GM23338 (cell line): ENCODE data around the gene GPATCH1. TPM values are rescaled to one million over a fixed set of nuclear protein-coding genes. Genes with fewer than 3 reads are reported as not detected.

Experiments
- ATAC-seq: fragments of 200-7000 bp; cut with Tn5 transposase; 3 replicates; pipeline ENCODE4 v1.9.1; 2020
- DNase-seq: peaks from one replicate; pipeline ENCODE4 v3.0.0-alpha.2; 2015; ENCODE audit warnings: low spot score
- H2AFZ ChIP-seq: fragments of 200-600 bp; sonication (generic); 2 replicates; pipeline ENCODE4 v1.8.0; 2016; ENCODE audit warnings: antibody characterized with exemption, mild to moderate bottlenecking, moderate library complexity
- H3F3A ChIP-seq: fragments of 200-600 bp; sonication (generic); replicated peaks from 2 replicates; pipeline ENCODE4 v1.8.0; 2017; ENCODE audit warnings: antibody characterized with exemption, mixed run types, low read depth
- H3K27ac ChIP-seq: fragments of 200-600 bp; sonication (generic); 2 replicates; pipeline ENCODE4 v1.6.1; 2016; ENCODE audit warnings: low read depth
- H3K27me3 ChIP-seq: fragments of 200-600 bp; sonication (generic); 2 replicates; pipeline ENCODE4 v1.8.0; 2016; ENCODE audit warnings: mild to moderate bottlenecking, mixed run types, moderate library complexity; ENCODE audit not compliant: insufficient read depth
- H3K36me3 ChIP-seq: fragments of 200-600 bp; sonication (generic); 2 replicates; pipeline ENCODE4 v1.8.0; 2016; ENCODE audit warnings: mild to moderate bottlenecking; ENCODE audit not compliant: insufficient read depth
- H3K4me1 ChIP-seq: fragments of 200-600 bp; sonication (generic); 2 replicates; pipeline ENCODE4 v1.8.0; 2016; ENCODE audit warnings: mild to moderate bottlenecking, moderate library complexity; ENCODE audit not compliant: insufficient read depth
- H3K4me2 ChIP-seq: fragments of 200-600 bp; sonication (generic); 2 replicates; pipeline ENCODE4 v1.7.1; 2017; ENCODE audit warnings: mixed run types
- H3K4me3 ChIP-seq: fragments of 200-600 bp; sonication (generic); 2 replicates; pipeline ENCODE4 v1.6.1; 2016; ENCODE audit warnings: mixed run types
- H3K79me2 ChIP-seq: fragments of 200-600 bp; sonication (generic); replicated peaks from 2 replicates; pipeline ENCODE4 v1.8.0; 2017; ENCODE audit warnings: mild to moderate bottlenecking; ENCODE audit not compliant: insufficient read depth
- H3K9me2 ChIP-seq: fragments of 200-600 bp; sonication (generic); 2 replicates; pipeline ENCODE4 v1.8.0; 2017; ENCODE audit not compliant: insufficient read depth
- H4K20me1 ChIP-seq: fragments of 200-600 bp; sonication (generic); replicated peaks from 2 replicates; pipeline ENCODE4 v1.8.0; 2017; ENCODE audit warnings: mild to moderate bottlenecking; ENCODE audit not compliant: insufficient read depth
- H3K27ac Mint-ChIP-seq: 2 replicates; pipeline ENCODE4 v1.8.0; 2020; ENCODE audit warnings: inconsistent platforms, mild to moderate bottlenecking, moderate library complexity, mixed read lengths
- H3K27me3 Mint-ChIP-seq: 3 replicates; pipeline ENCODE4 v1.8.0; 2022; ENCODE audit warnings: low read depth, mild to moderate bottlenecking, moderate library complexity, mixed read lengths, inconsistent platforms; ENCODE audit not compliant: insufficient read depth, poor library complexity
- H3K36me3 Mint-ChIP-seq: 3 replicates; pipeline ENCODE4 v1.8.0; 2021; ENCODE audit warnings: low read depth, mild to moderate bottlenecking, inconsistent platforms, moderate library complexity, mixed read lengths
- H3K4me1 Mint-ChIP-seq: 3 replicates; pipeline ENCODE4 v1.8.0; 2020; ENCODE audit warnings: mild to moderate bottlenecking, inconsistent platforms, mixed read lengths
- H3K4me3 Mint-ChIP-seq: 3 replicates; pipeline ENCODE4 v1.8.0; 2021; ENCODE audit warnings: moderate library complexity, mild to moderate bottlenecking, inconsistent platforms, mixed read lengths
- H3K9me3 Mint-ChIP-seq: 3 replicates; pipeline ENCODE4 v1.8.0; 2020; ENCODE audit warnings: moderate library complexity, mild to moderate bottlenecking, inconsistent platforms, mixed read lengths
- CREB1 ChIP-seq: fragments of 250-450 bp; sonication (Bioruptor Pico); IDR thresholded peaks from 2 replicates; pipeline ENCODE4 v1.5.0; 2020; ENCODE audit warnings: low read depth, mild to moderate bottlenecking, moderate library complexity
- CTCF ChIP-seq, 2 experiments: fragments of 200-600 bp in 1 of 2; sonication (generic) in 1 of 2; conservative IDR thresholded peaks; 2 replicates each; pipeline versions ENCODE4 v1.5.1 to v1.6.1; 2016 to 2017; ENCODE audit warnings: antibody characterized with exemption in 2 of 2, low read depth in 2 of 2, mild to moderate bottlenecking in 2 of 2, moderate library complexity in 1 of 2
- ETS1 ChIP-seq: IDR thresholded peaks from 2 replicates; pipeline ENCODE4 v1.6.1; 2016; ENCODE audit warnings: antibody characterized with exemption
- EZH2 ChIP-seq: fragments of 200-600 bp; sonication (generic); IDR thresholded peaks from one replicate; pipeline ENCODE4 v1.8.0; 2017; ENCODE audit warnings: antibody characterized with exemption, mild to moderate bottlenecking, low read depth; ENCODE audit not compliant: unreplicated experiment
- JUNB ChIP-seq: IDR thresholded peaks from one replicate; pipeline ENCODE4 v1.6.1; 2016; ENCODE audit warnings: antibody characterized with exemption; ENCODE audit not compliant: unreplicated experiment
- POLR2AphosphoS5 ChIP-seq: IDR thresholded peaks from 2 replicates; pipeline ENCODE4 v1.6.1; 2016; ENCODE audit warnings: antibody characterized with exemption, low read depth
- polyA plus RNA-seq: library from polyadenylated mRNA; unstranded; fragments of >200 nt; fragmentation: Nextera tagmentation; extraction: Ambion mirVana; gene quantifications from 2 replicates; pipeline ENCODE4 v1.2.1, GENCODE V29; 2016
- total RNA-seq: library from RNA; depleted of rRNA; stranded (reverse); fragments of >200 nt; shearing (Covaris generic); gene quantifications from 2 replicates; pipeline ENCODE4 v1.2.3, GENCODE V29; 2014

The GPATCH1 gene
- total and polyA plus RNA-seq, 2 experiments from 2014 or later: 12.0 to 13.6 TPM

- Histone ChIP-seq H3K27me3 (peaks cover 16% of the 10 kb centered on the region), H3K4me3 (peak overlapping the region; percentile 87), H3K4me1 (peaks cover 8% of the 10 kb centered on the region), H3F3A (peaks cover 5% of the 10 kb centered on the region; the same call in 1 of the 2 replicates), H3K9me2 (no peaks in the 10 kb centered on the region), H3K79me2 (no peaks in the 10 kb centered on the region; the same call in 1 of the 2 replicates), H3K27ac (peak overlapping the region; percentile 76; the same call in 1 of the 2 replicates), H2AFZ (peak overlapping the region; percentile 88), H3K36me3 (no peaks in the 10 kb centered on the region), H4K20me1 (peaks cover 4% of the 10 kb centered on the region; the same call in 1 of the 2 replicates), H3K4me2 (peak overlapping the region; percentile 88)
- Mint-ChIP-seq H3K4me3 (peak overlapping the region; percentile 86), H3K27me3 (peaks cover 19% of the 10 kb centered on the region), H3K9me3 (peaks cover 3% of the 10 kb centered on the region; the same call in 2 of the 3 replicates), H3K27ac (peak overlapping the region; percentile 91), H3K4me1 (peaks cover 14% of the 10 kb centered on the region; the same call in 2 of the 3 replicates), H3K36me3 (peaks cover 3% of the 10 kb centered on the region; the same call in 1 of the 3 replicates)
- ATAC-seq (peak; percentile 25), DNase-seq (no peak)
- peak; percentile 8 to 31; a peak in 1 of 4 replicates for TF ChIP-seq CTCF (conservative IDR thresholded peaks at IDR 0.05; ENCODE audit: low read depth in 2 of 2)
- TF ChIP-seq EZH2: no peak
These were observed 95.1 kb downstream of the GPATCH1 start for GRCh38 chr19:33175886-33176669.

- Histone ChIP-seq H4K20me1 (peaks cover 4% of the 10 kb centered on the region; the same call in 1 of the 2 replicates), H3K27ac (peak overlapping the region; percentile 76; the same call in 1 of the 2 replicates), H3K4me2 (peak overlapping the region; percentile 95), H3K79me2 (no peaks in the 10 kb centered on the region; the same call in 1 of the 2 replicates), H3K9me2 (no peaks in the 10 kb centered on the region), H3K36me3 (no peaks in the 10 kb centered on the region), H3F3A (peaks cover 5% of the 10 kb centered on the region; the same call in 1 of the 2 replicates), H2AFZ (peak overlapping the region; percentile 88), H3K27me3 (peaks cover 16% of the 10 kb centered on the region), H3K4me3 (peak overlapping the region; percentile 87), H3K4me1 (peaks cover 8% of the 10 kb centered on the region)
- Mint-ChIP-seq H3K4me3 (peak overlapping the region; percentile 86), H3K27ac (peak overlapping the region; percentile 91), H3K36me3 (peaks cover 3% of the 10 kb centered on the region; the same call in 1 of the 3 replicates), H3K27me3 (peaks cover 19% of the 10 kb centered on the region), H3K9me3 (peaks cover 3% of the 10 kb centered on the region; the same call in 2 of the 3 replicates), H3K4me1 (peaks cover 14% of the 10 kb centered on the region; the same call in 2 of the 3 replicates)
- ATAC-seq (peak; percentile 91), DNase-seq (peak; percentile 97)
- TF ChIP-seq JUNB (no peak), CREB1 (0 out of 2 replicates have a peak, but pooled peaks have one; percentile 24), ETS1 (0 out of 2 replicates have a peak, but pooled peaks have one; percentile 33), POLR2AphosphoS5 (peak; percentile 97)
These were observed 95.9 kb downstream of the GPATCH1 start for GRCh38 chr19:33176670-33177416.
